GM21423 (cell line): ENCODE measurements around the gene SECISBP2.
A peak's percentile ranks its signal among the peaks of the same experiment; 100 is the strongest.
"Not testable (repeated sequence)": the region's sequence is repeated elsewhere in the genome, so short reads cannot be mapped to it uniquely, and the experiment has no call there.

ENCODE experiments used
- ATAC-seq: cut with Tn5 transposase; IDR thresholded peaks from one replicate; pipeline ENCODE4 v1.9.1; 2021; ENCODE audit warnings: mild to moderate bottlenecking, moderate library complexity; ENCODE audit not compliant: unreplicated experiment

The SECISBP2 gene, protein sequence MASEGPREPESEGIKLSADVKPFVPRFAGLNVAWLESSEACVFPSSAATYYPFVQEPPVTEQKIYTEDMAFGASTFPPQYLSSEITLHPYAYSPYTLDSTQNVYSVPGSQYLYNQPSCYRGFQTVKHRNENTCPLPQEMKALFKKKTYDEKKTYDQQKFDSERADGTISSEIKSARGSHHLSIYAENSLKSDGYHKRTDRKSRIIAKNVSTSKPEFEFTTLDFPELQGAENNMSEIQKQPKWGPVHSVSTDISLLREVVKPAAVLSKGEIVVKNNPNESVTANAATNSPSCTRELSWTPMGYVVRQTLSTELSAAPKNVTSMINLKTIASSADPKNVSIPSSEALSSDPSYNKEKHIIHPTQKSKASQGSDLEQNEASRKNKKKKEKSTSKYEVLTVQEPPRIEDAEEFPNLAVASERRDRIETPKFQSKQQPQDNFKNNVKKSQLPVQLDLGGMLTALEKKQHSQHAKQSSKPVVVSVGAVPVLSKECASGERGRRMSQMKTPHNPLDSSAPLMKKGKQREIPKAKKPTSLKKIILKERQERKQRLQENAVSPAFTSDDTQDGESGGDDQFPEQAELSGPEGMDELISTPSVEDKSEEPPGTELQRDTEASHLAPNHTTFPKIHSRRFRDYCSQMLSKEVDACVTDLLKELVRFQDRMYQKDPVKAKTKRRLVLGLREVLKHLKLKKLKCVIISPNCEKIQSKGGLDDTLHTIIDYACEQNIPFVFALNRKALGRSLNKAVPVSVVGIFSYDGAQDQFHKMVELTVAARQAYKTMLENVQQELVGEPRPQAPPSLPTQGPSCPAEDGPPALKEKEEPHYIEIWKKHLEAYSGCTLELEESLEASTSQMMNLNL

DNA sequence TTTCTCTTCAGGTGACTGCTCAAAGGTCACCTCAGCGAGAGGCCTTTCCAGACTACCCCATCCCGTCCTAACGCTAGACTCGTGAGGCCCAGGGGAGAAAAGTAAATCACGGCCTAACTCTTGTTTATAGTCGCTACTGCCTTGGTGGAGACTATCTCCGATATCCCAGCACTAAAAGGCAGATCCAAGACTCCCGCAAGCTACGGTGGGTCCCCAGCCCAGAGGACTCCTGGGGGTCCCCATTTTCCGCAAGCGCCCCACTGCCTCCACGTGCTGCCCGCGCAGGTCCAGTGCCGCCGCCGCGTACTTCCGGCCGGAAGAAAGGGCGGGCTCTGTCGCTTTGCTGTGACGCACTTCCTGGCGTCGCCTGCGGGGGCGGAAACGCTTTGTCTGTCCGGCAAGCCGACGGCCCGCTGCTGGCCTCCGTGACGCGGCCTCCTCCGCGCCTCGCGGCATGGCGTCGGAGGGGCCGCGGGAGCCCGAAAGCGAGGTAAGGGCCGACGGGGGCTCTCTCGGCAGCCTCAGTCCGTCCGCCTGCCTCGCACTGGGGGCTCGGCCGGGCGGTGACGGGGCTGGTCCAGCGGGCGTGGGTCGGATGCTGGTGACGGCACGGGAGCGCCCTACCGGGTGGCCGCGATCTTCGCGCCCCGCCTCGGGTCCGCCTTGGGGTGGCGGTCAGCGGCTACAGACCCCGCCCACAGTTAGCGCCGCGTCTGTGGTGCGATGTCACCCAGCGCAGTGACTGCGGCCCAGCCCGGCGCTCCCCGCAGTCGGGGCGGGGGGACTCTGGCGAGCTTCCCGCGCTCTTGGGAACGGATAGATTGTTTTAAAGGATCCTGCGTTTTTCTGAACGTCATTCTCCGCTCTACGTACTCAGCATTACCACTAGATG, at the start of gene SECISBP2:
Gene SECISBP2 (plus strand): TSS at position 378 of the 892 bp plus-strand sequence. CDS start 77 bp downstream, at position 455.
- ATAC-seq = peak; percentile 93

DNA sequence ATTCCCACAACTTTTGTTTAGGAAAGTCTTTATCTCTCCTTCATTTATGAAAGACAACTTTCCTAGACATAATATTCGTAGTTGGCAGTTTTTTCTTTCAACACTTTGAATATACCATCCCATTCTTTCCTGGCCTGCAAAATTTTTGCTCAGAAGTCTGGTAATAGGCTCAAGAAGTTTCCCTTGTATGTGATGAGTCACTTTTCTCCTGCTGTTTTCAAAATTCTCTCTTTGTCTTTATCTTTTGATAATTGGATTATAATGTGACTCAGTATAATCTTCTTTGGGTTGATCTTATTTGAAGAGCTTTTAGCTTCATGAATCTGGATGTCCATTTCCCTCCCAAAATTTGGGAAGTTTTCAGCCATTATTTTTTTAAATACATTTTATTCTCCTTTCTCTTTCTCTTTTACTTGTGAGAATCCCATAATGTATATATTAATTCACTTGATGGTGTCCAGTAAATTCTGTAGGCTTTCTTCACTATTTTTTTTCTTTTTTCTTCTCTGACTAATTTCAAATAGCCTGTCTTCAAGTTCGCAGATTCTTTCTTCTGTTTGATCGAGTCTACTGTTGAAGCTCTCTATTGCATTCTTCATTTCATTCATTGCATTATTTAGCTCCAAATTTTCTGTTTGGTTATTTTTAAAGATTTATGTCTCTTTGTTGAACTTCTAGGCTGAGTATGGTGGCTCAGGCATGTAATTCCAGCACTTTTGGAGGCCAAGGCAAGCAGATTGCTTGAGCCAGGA, 44.6 kb upstream of the SECISBP2 start:
- ATAC-seq = no peak

DNA sequence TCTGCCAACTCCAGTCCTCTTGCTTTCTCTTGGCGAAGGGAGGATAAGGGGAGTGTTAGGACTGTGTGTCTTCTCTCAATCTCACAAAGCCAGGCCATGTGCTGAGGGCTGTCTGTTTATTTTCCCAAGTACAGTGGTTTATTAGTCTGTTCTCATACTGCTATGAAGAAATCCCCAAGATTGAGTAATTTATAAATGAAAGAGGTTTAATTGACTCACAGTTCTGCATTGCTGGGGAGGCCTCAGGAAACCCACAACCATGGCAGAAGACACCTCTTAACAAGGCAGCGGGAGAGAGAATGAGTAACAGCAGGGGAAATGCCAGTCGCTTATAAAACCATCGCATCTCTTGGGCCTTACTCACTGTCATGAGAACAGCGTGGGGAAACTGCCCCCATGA, 43.5 kb upstream of the SECISBP2 start:
- ATAC-seq = no peak

DNA sequence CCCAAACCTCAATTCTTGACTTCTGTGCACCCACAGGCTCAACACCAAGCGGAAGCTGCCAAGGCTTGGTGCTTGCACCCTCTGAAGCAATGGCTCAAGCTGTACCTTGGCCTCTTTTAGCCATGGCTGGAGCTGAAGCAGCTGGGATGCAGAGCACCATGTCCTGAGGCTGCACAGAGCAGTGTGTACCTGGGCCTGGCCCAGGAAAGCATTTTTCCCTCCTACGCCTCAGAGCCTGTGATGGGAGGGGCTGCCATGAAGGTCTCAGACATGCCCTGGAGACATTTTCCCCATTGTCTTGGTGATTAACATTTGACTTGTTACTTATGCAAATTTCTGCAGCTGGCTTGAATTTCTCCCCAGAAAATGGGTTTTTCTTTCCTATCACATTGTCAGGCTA, 42.3 kb upstream of the SECISBP2 start:
- not testable (repeated sequence) for ATAC-seq

DNA sequence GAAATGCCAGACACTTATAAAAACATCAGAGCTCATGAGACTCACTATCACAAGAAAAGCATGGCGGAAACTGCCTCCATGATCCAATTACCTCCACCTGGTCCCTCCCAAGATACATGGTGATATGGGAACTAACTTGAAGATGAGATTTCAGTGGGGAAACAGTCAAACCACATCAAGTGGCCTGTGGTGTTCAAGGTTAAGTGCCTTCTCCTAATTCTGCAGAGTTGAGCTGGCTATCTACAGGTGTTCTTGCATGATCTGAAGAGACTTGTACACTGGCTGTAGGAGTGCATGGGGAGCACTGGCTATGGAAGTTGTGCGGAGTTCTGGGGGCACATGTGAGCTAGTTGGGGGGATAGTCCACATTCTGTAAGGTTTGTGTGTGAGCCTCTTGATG, 41.3 kb upstream of the SECISBP2 start:
- ATAC-seq = no peak

DNA sequence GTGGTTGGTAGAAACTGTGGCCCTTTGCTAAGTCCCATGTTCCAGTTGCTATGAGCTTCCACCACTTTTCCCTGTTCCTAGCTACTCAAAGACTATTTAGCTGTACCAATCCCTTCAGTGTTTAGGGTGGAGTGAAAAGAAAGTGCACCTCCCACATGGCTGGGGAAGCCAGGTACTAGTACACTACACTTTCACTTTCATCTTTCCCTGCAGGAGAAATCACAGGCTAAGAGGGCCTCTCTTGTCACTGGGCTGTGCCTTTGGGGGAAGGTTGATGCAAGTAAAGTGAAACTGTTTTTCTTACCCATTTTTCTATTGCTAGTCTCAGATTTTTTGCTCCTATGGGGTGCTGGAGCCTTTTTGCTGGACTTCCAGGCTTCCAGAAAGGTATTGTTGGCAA, 40.8 kb upstream of the SECISBP2 start:
- ATAC-seq = no peak

DNA sequence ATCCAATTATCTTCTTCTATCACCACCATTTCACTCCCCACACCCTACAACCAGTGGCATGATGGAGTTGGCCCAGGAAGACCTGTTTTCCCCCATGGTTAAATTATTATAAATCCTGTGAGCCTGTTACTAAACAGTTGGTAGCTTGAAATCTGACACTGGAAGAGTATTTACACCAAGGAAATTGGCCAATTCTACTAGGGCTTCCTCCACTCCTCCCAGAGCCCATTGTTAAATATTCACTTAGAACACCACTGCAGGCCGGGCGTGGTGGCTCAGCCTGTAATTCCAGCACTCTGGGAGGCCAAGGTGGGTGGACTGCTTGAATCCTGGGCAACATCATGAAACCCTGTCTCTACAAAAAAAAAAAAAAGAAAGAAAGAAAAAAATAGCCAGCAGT, 39.7 kb upstream of the SECISBP2 start:
- ATAC-seq = no peak

DNA sequence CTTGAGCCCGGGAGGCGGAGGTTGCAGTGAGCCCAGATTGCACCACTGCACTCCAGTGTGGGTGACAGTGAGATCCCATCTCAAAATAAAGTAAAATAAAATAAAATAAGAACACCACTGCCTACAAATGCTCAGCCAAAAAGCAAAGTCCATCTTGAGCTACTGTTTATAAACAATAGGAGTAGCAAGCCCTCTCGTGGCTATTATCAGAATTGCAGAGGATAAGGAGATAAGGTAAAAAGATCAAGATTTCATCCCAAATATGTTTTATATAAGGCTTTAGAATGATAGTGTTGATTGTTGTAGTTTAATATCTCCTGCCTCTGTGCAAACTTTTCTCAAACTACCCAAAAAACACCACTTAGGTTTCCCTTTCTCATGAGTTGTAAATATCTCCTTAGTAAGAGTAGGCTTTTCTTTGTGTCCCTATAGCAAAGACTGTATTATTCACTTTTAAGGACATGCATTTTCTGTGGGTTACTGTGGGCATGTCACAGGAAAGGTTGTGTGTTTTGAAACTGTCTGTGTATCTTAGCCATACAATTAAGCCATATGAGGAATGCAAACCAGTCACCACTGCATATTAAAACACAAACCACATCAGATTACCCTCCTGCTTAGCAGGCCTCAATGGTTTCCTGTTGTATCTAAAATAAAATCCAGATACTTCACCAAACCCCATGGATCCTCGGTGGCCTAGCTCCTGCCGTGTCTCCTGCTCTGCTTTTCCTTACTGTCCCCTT, 39.1 kb upstream of the SECISBP2 start:
- ATAC-seq = no peak

DNA sequence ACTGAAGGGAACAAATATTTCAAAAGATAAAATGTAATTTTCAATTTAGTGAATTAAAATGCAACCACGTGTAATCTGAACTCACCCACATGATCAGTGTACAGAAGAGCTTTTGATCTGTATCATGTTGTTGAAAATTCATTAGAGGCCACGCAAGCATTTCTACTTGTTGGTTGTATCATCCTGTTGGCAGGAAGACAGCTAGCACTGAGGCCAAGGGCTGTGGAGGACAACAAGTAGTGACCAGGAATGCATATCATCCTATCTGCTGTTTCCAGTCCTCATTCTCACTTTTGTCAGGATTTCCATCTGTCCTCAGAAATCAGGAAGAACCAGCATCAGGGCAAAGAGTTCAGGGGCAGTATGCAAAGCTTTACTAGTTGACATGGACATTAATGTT, 37.2 kb upstream of the SECISBP2 start:
- ATAC-seq = no peak

DNA sequence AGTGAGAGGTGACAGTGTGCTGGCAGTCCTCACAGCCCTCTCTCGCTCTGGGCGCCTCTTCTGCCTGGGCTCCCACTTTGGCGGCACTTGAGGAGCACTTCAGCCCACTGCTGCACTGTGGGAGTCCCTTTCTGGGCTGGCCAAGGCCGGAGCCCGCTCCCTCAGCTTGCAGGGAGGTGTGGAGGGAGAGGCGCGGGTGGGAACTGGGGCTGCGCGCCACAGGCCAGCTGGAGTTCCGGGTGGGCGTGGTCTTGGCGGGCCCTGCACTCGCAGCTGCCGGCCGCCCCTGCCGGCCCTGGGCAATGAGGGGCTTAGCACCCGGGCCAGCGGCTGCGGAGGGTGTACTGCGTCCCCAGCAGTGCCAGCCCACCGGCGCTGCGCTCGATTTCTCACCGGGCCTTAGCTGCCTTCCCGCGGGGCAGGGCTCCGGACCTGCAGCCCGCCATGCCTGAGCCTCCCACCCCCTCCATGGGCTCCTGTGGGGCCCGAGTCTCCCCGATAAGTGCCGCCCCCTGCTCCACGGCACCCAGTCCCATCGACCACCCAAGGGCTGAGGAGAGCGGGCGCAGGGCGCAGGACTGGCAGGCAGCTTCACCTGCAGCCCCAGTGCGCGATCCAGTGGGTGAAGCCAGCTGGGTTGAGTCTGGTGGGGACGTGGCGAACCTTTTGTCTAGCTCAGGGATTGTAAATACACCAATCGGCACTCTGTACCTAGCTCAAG, 35.9 kb upstream of the SECISBP2 start:
- ATAC-seq = not testable (repeated sequence)

DNA sequence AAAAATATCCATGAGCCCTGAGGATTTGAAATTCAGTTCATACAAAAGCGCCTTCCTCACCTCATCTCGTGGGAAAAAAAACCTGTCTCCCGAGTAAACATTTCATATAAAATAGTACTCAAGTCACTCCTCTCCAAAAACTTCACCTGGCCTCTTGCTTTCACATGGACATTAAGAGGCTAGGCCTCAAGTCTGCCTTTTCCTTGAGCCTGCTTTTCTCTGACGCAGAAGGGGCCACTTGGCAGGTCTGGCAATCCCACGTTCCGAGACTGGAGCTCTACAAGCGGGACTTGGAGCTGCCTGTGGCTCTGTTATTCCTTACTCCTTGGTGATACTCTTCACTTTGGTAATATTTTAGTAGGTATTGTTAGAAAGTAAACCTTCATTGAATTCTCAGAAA, 34.2 kb upstream of the SECISBP2 start:
- ATAC-seq = no peak

DNA sequence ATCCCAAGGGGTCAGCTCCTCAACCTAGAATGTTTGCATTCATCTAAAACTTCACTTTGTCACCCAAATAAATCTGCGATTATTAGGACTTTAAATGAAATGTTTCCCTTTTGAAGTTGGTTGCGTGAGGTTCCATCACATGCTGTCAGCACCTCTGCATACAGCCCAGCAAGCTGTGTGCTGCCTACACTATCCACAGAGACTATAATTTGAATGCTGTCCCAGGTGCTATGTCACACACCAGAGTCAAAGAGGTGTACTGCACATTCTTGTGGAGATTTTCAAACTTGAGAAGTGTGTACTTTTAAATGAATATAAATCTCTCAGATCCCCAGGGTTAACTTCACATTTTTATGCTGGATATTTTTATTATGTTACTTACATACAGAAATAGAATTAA, 26.6 kb upstream of the SECISBP2 start:
- no peak for ATAC-seq

DNA sequence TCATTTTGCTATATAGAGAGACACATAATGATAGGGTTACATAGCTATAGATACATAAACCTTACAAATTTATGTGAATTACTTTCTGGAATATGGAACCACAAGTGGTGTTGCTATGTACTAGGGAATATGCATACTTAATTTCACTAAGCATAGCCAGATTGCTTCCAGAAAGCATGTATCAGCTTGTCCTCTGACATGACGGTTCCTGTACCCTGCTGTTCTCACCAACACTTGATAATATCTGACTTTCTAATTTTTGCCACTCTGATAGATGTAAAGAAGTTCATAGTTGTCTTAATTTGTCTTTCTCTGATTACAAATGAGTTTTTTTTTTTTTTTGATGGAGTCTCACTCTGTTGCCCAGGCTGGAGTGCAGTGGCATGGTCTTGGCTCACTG, 25.3 kb upstream of the SECISBP2 start:
- ATAC-seq = no peak

DNA sequence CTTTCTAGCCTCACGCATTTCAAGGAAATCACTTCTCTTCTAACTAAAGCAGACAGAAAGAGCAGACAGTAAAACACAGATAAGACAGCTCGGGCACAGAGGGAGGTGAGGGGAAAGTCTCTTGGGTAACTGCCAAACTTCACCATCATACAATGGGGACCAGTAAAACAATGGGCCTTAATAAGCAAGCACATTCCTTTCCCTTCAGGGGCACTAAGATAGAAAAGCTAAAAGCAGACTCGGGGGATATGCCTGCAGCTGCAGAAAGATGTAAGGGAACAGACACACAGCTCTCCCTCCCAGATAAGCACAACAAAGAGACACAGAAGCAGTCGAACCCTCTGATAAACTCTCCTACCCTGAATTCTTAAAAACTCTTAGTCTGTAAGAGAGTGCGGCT, 22.9 kb upstream of the SECISBP2 start:
- no peak for ATAC-seq

DNA sequence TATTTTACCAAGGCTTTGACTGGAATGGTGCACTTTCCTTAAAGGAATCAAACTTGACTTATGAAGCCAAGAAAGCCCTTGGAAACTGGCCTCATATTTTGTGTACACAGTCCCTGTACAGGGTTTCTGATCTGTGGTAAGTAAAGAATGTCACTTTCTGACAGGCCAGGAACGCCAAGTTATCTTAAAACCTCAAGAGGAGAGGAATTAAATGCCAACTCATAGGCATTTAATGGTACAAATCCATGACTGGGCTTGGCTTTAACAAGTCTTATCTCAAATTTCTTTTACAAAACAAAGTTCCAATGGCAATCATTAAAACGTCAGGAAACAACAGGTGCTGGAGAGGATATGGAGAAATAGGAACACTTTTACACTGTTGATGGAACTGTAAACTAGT, 16.3 kb upstream of the SECISBP2 start:
- ATAC-seq = not testable (repeated sequence)

DNA sequence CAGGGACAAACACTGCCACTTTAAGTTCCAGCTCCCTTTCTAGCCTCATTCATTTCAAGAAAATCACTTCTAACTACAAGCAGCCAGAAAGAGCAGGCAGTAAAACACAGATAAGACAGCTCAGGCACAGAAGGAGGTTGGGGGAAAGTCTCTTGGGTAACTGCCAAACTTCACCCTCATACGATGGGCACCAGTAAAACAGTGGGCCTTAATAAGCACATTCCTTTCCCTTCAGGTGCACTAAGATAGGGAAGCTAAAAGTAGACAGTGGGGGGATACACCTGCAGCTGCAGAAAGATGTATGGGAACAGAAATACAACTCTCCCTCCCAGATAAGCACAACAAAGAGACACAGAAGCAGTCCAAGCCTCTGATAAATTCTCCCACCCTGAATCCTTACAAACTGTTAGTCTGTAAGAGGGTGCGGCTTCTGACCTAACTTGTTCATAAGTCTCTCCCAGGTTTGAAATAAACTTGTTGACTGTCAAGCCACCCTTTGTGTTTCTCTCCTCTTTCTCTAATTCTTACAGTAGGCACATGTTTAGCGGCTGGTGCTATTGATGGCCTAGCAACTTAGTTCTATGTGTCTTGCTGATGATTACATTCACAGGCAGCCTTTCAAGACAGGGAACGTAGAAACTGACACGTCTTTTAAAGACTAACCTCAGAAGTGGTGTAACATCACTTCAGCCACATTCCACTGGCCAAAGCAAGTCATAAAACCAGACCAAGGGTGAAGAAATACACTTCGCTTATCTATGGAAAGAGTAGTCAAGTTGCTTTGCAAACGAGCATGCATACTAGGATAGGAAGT, 14.1 kb upstream of the SECISBP2 start:
- no peak for ATAC-seq

DNA sequence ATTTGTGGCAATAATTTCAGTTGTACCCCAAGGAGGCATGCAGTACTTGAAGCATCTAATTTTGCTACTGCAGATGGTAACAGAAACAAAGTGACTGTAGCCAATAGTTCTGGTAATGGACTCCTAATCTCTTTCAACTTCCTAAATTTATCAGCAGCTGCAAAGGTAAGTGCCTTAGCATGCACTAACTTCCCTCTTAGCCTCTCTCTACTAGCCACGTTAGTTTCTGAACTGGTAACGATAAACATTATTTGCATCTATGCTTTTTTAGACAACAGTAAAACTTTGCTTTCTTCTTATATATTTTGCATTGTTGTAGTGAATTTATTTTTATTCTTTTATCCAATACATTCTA, 13.5 kb upstream of the SECISBP2 start:
- ATAC-seq = no peak

DNA sequence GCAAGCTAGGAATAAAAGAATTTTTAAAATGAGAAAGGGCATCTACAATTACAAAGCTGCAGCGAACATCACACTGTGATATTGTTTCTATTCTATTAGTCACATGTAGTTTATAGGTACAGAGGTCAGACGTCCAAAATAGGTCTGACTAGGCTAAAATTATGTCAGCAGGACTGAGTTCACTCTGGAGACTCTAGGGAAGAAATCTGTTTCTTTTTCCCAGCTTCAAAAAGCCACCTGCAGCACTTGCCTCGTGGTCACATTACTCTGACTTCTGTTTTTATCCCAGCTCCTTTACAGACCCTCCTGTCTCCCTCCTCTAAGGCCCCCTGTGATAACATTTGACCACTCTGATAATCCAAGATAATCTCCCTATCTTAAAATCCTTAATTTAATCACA, 12.4 kb upstream of the SECISBP2 start:
- no peak for ATAC-seq
